Thoracic aorta (tissue), 2 donors: ENCODE data around the gene MAPK14. TPM values are rescaled to one million over a fixed set of nuclear protein-coding genes. Genes with fewer than 3 reads are reported as not detected.
A peak's percentile ranks its signal among the peaks of the same experiment; 100 is the strongest.
"Not testable (repeated sequence)": the region's sequence is repeated elsewhere in the genome, so short reads cannot be mapped to it uniquely, and the experiment has no call there.

Experiments
- ATAC-seq: fragments of 150-250 bp; one replicate; pipeline ENCODE4 v1.8.0; 2017; ENCODE audit warnings: low read depth; ENCODE audit not compliant: insufficient number of reproducible peaks, low FRiP score
- DNase-seq: peaks from one replicate; pipeline ENCODE4 v3.0.0-alpha.2; 2020; ENCODE audit warnings: low spot score
- H3K27ac ChIP-seq, 2 donors: fragments of 200-600 bp; sonication (generic); 1 replicate in 1 of 2; 2 replicates in 1 of 2; pipeline ENCODE4 v1.5.1; 2016; ENCODE audit warnings: mild to moderate bottlenecking in 2 of 2, moderate library complexity in 2 of 2
- H3K27me3 ChIP-seq: fragments of 200-600 bp; sonication (generic); replicated peaks from 2 replicates; pipeline ENCODE4 v1.6.0; 2016; ENCODE audit warnings: mild to moderate bottlenecking; ENCODE audit not compliant: insufficient read depth
- H3K36me3 ChIP-seq: fragments of 200-600 bp; sonication (generic); one replicate; pipeline ENCODE4 v1.5.1; 2016
- H3K4me1 ChIP-seq, 2 donors: fragments of 200-600 bp; sonication (generic); 1 replicate in 1 of 2; 2 replicates in 1 of 2; pipeline versions ENCODE4 v1.5.1 to v1.6.0; 2016; ENCODE audit warnings: low read depth in 2 of 2, mild to moderate bottlenecking in 1 of 2; ENCODE audit not compliant: control insufficient read depth in 1 of 2
- H3K4me3 ChIP-seq: fragments of 200-600 bp; sonication (generic); 2 replicates; pipeline ENCODE4 v1.5.1; 2016; ENCODE audit warnings: mild to moderate bottlenecking
- H3K9me3 ChIP-seq: fragments of 200-600 bp; sonication (generic); 2 replicates; pipeline ENCODE4 v1.5.1; 2016
- total RNA-seq, 2 donors: library from RNA; depleted of rRNA; stranded (reverse); fragments of >200 nt; gene quantifications; one replicate each; pipeline versions ENCODE4 v1.1.0 to v1.2.3, GENCODE V29; 2016
- TF ChIP-seq, protein P1 (sequence below): fragments of 200-600 bp; sonication (generic); IDR thresholded peaks from one replicate; pipeline ENCODE4 v1.5.1; 2019; ENCODE audit warnings: antibody characterized with exemption

MAPK14 gene
- total RNA-seq: 100 to 1,000 TPM in 1 of 2 donors, 10 to 100 TPM in 1; 61.9 to 106 TPM

DNA sequence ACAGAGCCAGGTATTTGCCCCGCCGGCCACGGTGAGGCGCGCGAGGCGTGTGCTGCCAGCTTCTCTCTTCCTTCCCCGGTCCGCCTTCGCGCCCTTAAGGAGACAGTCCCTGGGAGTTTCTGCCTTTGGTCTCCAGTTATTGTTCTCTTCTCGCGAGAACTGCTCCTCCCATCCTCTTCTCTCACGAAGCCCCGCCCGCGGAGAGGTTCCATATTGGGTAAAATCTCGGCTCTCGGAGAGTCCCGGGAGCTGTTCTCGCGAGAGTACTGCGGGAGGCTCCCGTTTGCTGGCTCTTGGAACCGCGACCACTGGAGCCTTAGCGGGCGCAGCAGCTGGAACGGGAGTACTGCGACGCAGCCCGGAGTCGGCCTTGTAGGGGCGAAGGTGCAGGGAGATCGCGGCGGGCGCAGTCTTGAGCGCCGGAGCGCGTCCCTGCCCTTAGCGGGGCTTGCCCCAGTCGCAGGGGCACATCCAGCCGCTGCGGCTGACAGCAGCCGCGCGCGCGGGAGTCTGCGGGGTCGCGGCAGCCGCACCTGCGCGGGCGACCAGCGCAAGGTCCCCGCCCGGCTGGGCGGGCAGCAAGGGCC lies at the start of gene MAPK14:
Gene MAPK14 (plus strand): TSS at position 308 of the 587 bp plus-strand sequence. CDS start 350 bp downstream, outside the sequence.
- no peaks in the 10 kb centered on the region for H3K36me3 ChIP-seq
- TF ChIP-seq, protein P1, sequence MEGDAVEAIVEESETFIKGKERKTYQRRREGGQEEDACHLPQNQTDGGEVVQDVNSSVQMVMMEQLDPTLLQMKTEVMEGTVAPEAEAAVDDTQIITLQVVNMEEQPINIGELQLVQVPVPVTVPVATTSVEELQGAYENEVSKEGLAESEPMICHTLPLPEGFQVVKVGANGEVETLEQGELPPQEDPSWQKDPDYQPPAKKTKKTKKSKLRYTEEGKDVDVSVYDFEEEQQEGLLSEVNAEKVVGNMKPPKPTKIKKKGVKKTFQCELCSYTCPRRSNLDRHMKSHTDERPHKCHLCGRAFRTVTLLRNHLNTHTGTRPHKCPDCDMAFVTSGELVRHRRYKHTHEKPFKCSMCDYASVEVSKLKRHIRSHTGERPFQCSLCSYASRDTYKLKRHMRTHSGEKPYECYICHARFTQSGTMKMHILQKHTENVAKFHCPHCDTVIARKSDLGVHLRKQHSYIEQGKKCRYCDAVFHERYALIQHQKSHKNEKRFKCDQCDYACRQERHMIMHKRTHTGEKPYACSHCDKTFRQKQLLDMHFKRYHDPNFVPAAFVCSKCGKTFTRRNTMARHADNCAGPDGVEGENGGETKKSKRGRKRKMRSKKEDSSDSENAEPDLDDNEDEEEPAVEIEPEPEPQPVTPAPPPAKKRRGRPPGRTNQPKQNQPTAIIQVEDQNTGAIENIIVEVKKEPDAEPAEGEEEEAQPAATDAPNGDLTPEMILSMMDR: peak; percentile 89
- DNase-seq (peak; percentile 100), ATAC-seq (peak; percentile 99)
- H3K27me3 ChIP-seq: no peaks in the 10 kb centered on the region
- H3K27ac ChIP-seq: peak within 1 kb of the TSS; percentile 76 to 87
- no peaks in the 10 kb centered on the region for H3K9me3 ChIP-seq
- H3K4me1 ChIP-seq: peaks cover 24 to 33% of the 10 kb centered on the region in 2 donors
- peak within 1 kb of the TSS; percentile 91 for H3K4me3 ChIP-seq

DNA sequence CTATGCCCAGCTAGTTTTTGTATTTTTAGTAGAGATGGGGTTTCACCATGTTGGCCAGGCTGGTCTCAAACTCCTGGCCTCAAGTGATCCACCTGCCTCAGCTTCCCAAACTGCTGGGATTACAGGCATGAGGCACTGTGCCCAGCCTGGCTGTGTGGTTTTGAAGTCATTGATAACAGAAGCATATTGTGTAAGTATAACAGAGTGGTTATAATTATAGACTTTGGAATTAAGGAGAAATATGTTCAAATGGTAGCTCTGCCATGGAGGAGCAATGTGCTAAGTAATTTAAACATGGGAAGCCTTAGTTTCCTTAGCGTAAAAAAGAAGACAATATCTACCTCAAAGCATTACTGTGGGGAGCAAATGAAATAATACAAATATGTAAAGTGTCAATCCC lies 47.5 kb upstream of the MAPK14 start:
- not testable (repeated sequence) for ATAC-seq, H3K4me1 ChIP-seq, H3K4me3 ChIP-seq, H3K27me3 ChIP-seq, H3K36me3 ChIP-seq, DNase-seq, H3K9me3 ChIP-seq, H3K27ac ChIP-seq

DNA sequence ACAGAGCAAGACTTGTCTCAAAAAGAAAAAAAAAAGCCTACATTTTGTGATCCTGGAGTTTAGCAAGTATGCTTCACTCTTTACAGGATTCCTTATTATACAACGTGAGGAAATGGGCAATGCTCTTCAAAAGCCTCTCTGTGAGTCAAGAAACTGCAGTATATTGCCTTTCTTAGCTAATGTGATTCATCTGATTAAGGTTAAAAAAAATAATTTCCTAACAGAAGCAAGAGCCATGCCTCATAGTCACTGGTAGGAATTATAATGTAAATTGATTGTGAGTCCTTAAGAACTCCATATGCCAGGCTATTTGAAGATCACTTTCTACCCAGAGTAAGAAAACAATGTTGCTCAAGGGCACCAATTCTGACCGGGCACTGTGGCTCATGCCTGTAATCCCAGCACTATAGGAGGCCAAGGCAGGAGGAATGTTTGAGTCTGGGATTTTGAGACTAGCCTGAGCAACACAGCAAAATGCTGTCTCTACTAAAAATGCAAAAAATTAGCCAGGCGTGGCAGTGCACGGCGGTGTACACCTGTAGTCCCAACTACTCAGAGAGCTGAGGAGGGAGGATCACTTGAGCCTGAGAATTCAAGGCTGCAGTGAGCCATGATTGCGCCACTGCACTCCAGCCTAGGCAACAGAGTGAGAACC lies 46.5 kb upstream of the MAPK14 start:
- Histone ChIP-seq H3K9me3 (no peaks in the 10 kb centered on the region), H3K4me1 (no peaks in the 10 kb centered on the region), H3K27me3 (no peaks in the 10 kb centered on the region), H3K4me3 (no peak overlapping the region), H3K27ac (no peak overlapping the region), H3K36me3 (no peaks in the 10 kb centered on the region)
- no peak for ATAC-seq
- TF ChIP-seq, protein P1: no peak
- DNase-seq: no peak

DNA sequence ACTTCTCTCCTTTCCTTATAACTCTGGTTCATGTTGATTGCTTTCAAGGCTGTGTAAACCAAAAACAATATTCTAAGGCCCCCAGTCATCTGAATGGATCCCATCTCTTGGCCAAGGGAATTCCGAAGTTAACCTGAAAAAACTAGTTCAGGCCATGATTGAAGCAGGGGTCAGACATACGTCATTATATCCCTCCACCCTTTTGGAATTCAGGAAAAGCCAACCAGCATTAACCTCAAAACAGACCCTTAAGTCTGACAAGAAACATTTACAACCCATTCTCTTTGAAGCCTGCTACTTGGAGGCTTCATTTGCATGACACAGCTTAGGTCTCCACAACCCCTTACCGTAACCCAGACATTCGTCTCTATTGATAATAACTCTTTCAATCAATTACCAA lies 42.9 kb upstream of the MAPK14 start:
- Histone ChIP-seq H3K27ac (no peak overlapping the region), H3K9me3 (no peaks in the 10 kb centered on the region)
- ATAC-seq: no peak

DNA sequence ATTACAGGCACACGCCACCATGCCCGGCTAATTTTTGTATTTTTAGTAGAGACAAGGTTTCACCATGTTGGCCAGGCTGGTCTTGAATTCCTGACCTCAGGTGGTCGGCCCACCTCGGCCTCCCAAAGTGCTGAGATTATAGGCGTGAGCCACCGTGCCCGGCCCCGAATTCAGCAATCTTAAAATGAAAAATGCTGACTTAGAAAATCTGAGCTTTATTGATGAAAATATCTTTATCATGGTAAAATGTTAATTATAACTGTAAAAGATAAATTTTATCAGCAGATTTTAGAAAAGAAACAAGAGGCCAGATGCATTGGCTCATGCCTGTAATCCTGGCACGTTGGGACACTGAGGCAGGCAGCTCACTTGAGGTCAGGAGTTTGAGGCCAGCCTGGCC lies 39.6 kb upstream of the MAPK14 start:
- not testable (repeated sequence) for H3K4me1 ChIP-seq, H3K27me3 ChIP-seq, H3K4me3 ChIP-seq, H3K27ac ChIP-seq, ATAC-seq, H3K9me3 ChIP-seq, H3K36me3 ChIP-seq, DNase-seq

More for the DNA sequence above, 42.9 kb upstream of the MAPK14 start:
- no peaks in the 10 kb centered on the region for H3K27me3 ChIP-seq
- H3K4me3 ChIP-seq: no peak overlapping the region
- DNase-seq: no peak
- H3K36me3 ChIP-seq: no peaks in the 10 kb centered on the region
- H3K4me1 ChIP-seq: no peaks in the 10 kb centered on the region
- TF ChIP-seq, protein P1: no peak

DNA sequence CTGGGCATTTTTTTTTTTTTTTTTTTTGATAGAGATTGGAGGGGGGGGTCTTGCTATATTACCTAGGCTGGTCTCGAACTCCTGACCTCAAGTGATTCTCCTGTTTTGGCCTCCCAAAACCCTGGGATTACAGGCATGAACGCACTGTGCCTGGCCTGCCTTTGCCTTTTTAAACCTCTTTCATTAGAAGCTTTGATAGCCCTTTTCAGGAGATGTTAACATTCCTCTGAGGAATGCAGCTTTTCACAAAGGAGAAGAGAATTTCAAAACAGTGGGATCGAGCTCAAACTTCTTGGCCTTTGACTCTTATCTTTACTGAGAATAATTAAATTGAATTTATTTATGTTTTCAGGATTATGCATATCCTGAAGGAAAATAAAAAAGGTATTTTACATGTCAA lies 34.5 kb upstream of the MAPK14 start:
- TF ChIP-seq, protein P1: no peak
- H3K27me3 ChIP-seq: no peaks in the 10 kb centered on the region
- ATAC-seq (no peak), DNase-seq (no peak)
- no peaks in the 10 kb centered on the region for H3K9me3 ChIP-seq
- no peak overlapping the region for H3K27ac ChIP-seq
- no peaks in the 10 kb centered on the region for H3K4me1 ChIP-seq
- H3K4me3 ChIP-seq: no peak overlapping the region
- H3K36me3 ChIP-seq: no peaks in the 10 kb centered on the region
